ENCODE measurements around the gene POLD1.

DNA sequence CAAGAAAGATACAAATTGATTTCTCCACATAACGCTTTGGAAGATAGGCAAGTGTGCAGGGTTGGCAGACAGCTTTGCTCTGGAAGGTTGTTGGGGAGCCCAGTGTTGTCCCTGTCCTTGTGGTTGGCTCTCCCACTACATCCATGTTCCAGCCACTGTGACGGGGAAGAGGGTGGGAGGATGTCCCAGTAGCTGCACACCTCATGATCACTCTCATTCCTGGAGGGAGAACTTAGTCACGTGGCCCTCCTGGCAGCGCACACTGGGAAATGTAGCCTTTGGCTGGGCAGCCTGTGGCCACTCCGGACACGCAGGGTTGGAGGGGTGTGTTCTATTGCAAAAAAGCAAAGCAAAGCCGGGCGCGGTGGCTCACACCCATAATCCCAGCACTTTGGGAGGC lies 9.9 kb downstream of the POLD1 start:
- TF ChIP-seq CTCF (IDR thresholded peaks at IDR 0.05; ENCODE audit: low read length) (no peak), EZH2 (IDR thresholded peaks at IDR 0.05; ENCODE audit: borderline replicate concordance, low read length) (no peak)
